Ovary (tissue), 3 donors: ENCODE results near the gene MRPS2.

ENCODE experiments used
- EP300 ChIP-seq: sonication (generic); formaldehyde crosslinking; IDR thresholded peaks from one replicate; pipeline ENCODE4 v1.6.1; 2017; ENCODE audit warnings: antibody characterized with exemption
- POLR2A ChIP-seq: fragments of 450-650 bp; IDR thresholded peaks from one replicate; pipeline ENCODE4 v1.6.1; 2017; ENCODE audit warnings: antibody characterized with exemption, mild to moderate bottlenecking, moderate library complexity
- TF ChIP-seq, protein P1 (sequence below), 3 donors: fragments of 450-650 bp in 2 of 3; fragments of 200-600 bp in 1 of 3; IDR thresholded peaks; one replicate each; pipeline versions ENCODE4 v1.5.1 to v1.8.0; 2016 to 2022; ENCODE audit warnings: antibody characterized with exemption in 3 of 3, mild to moderate bottlenecking in 1 of 3
- donor health status: DM: no; HTN: no; CAD: no.

DNA sequence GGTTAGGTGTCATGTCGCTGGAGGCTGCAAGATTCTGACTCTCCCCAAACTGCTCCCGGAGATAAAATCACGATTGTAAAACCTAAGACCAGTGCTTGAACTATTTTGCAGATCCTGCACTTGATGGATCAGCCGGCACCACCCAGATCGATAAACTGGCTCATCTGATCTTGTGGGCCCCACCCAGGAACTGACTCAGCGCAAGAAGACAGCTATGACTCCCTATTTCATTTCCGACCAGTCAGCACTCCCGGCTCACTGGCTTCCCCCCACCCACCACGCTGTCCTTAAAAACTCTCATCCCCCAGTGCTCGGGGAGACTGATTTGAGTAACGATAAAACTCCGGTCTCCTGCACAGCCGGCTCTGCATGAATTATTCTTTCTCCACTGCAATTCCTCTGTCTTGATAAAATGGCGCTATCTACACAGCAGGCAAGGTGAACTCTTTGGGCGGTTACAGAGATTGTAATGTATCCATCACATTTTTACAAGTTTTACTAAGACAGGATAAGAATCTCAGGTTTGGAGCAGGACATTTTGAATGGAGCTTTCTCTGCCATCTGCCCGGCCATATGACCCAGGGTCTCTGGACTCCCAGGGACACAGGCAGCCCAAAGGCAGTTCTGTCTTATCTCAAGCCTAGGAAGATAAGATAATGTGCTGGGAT, 31.5 kb upstream of the MRPS2 start:
- TF ChIP-seq POLR2A (no peak), EP300 (no peak)
- TF ChIP-seq, protein P1, sequence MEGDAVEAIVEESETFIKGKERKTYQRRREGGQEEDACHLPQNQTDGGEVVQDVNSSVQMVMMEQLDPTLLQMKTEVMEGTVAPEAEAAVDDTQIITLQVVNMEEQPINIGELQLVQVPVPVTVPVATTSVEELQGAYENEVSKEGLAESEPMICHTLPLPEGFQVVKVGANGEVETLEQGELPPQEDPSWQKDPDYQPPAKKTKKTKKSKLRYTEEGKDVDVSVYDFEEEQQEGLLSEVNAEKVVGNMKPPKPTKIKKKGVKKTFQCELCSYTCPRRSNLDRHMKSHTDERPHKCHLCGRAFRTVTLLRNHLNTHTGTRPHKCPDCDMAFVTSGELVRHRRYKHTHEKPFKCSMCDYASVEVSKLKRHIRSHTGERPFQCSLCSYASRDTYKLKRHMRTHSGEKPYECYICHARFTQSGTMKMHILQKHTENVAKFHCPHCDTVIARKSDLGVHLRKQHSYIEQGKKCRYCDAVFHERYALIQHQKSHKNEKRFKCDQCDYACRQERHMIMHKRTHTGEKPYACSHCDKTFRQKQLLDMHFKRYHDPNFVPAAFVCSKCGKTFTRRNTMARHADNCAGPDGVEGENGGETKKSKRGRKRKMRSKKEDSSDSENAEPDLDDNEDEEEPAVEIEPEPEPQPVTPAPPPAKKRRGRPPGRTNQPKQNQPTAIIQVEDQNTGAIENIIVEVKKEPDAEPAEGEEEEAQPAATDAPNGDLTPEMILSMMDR (IDR thresholded peaks at IDR 0.05) = no peak
